RWPE1 (cell line): ENCODE measurements around the gene HSFX4.
"Not testable (repeated sequence)": the region's sequence is repeated elsewhere in the genome, so short reads cannot be mapped to it uniquely, and the experiment has no call there.

Experiments used
- CTCF ChIA-PET: fragments of 350-600 bp; sonication (Branson Sonifier 250); formaldehyde crosslinking; extraction: SDS; loops from one replicate; lab custom pipeline; 2021; lab: Yijun Ruan, JAX
- POLR2A ChIA-PET: fragments of 400-600 bp; formaldehyde crosslinking; extraction: SDS; loops from one replicate; lab custom pipeline; 2020; ENCODE audit warnings: antibody characterized with exemption; ENCODE audit not compliant: low non-redundant PET; lab: Yijun Ruan, JAX
- DNase-seq: peaks from one replicate; pipeline ENCODE4 v3.0.0; 2012; ENCODE audit warnings: low spot score
- H3K27ac ChIP-seq: fragments of 450-650 bp; 2 replicates; pipeline ENCODE4 v1.5.1; 2017
- CTCF ChIP-seq: fragments of 450-650 bp; conservative IDR thresholded peaks from 2 replicates; pipeline ENCODE4 v1.5.1; 2017; ENCODE audit warnings: low read depth, mild to moderate bottlenecking

The HSFX4 gene

GRCh38 chrX:149909324-149910177, 19.8 kb upstream of the HSFX4 start:
- H3K27ac ChIP-seq: no peak overlapping the region
- no peak for TF ChIP-seq CTCF
- CTCF ChIA-PET: no interaction called here
- DNase-seq: no peak
- POLR2A ChIA-PET: no interaction called here

GRCh38 chrX:149910178-149910695, 19.1 kb upstream of the HSFX4 start:
- TF ChIP-seq CTCF: no peak
- ChIA-PET CTCF (no interaction called here), POLR2A (no interaction called here)
- H3K27ac ChIP-seq: no peak overlapping the region
- no peak for DNase-seq

GRCh38 chrX:149916745-149917392, 12.5 kb upstream of the HSFX4 start:
- POLR2A ChIA-PET: no interaction called here
- H3K27ac ChIP-seq: no peak overlapping the region
- CTCF ChIA-PET: no interaction called here
- no peak for TF ChIP-seq CTCF
- DNase-seq: no peak

- DNase-seq, CTCF ChIA-PET, H3K27ac ChIP-seq, POLR2A ChIA-PET: not testable (repeated sequence)
Observed at GRCh38 chrX:149923836-149924235, 5.5 kb upstream of the HSFX4 start.

GRCh38 chrX:149924434-149924833, 4.9 kb upstream of the HSFX4 start:
- H3K27ac ChIP-seq, POLR2A ChIA-PET, DNase-seq, CTCF ChIA-PET: not testable (repeated sequence)

GRCh38 chrX:149927245-149927963, 2.0 kb upstream of the HSFX4 start:
- POLR2A ChIA-PET, DNase-seq, CTCF ChIA-PET, H3K27ac ChIP-seq: not testable (repeated sequence)

GRCh38 chrX:149927964-149928258, 1.5 kb upstream of the HSFX4 start:
- POLR2A ChIA-PET, DNase-seq, H3K27ac ChIP-seq, CTCF ChIA-PET: not testable (repeated sequence)

- H3K27ac ChIP-seq, POLR2A ChIA-PET, DNase-seq, CTCF ChIA-PET: not testable (repeated sequence)
Observed at GRCh38 chrX:149928635-149929034, 738 bp upstream of the HSFX4 start.

GRCh38 chrX:149931355-149931754, 2.0 kb downstream of the HSFX4 start:
- POLR2A ChIA-PET, DNase-seq, CTCF ChIA-PET, H3K27ac ChIP-seq: not testable (repeated sequence)

GRCh38 chrX:149932150-149932549, 2.8 kb downstream of the HSFX4 start:
- not testable (repeated sequence) for H3K27ac ChIP-seq

GRCh38 chrX:149932970-149933369, 3.6 kb downstream of the HSFX4 start:
- POLR2A ChIA-PET, CTCF ChIA-PET, H3K27ac ChIP-seq, DNase-seq: not testable (repeated sequence)

More at GRCh38 chrX:149932150-149932549, 2.8 kb downstream of the HSFX4 start:
- POLR2A ChIA-PET, DNase-seq, CTCF ChIA-PET: not testable (repeated sequence)

- H3K27ac ChIP-seq, POLR2A ChIA-PET, CTCF ChIA-PET, DNase-seq: not testable (repeated sequence)
Observed at GRCh38 chrX:149933547-149933946, 4.2 kb downstream of the HSFX4 start.

- CTCF ChIA-PET, DNase-seq, POLR2A ChIA-PET: not testable (repeated sequence)
- H3K27ac ChIP-seq: peak overlapping the region; percentile 94
Observed at GRCh38 chrX:149937328-149937727, 8.0 kb downstream of the HSFX4 start.
